NCI-H446 treated with DMSO at 0.1 percent for 48 hours (cell line): ENCODE measurements around the gene NPBWR2.
"Not testable (repeated sequence)": the region's sequence is repeated elsewhere in the genome, so short reads cannot be mapped to it uniquely, and the experiment has no call there.

Experiments
- DNase-seq: peaks from one replicate; lab custom pipeline; 2025; lab: John Stamatoyannopoulos, UW

NPBWR2 gene

DNA sequence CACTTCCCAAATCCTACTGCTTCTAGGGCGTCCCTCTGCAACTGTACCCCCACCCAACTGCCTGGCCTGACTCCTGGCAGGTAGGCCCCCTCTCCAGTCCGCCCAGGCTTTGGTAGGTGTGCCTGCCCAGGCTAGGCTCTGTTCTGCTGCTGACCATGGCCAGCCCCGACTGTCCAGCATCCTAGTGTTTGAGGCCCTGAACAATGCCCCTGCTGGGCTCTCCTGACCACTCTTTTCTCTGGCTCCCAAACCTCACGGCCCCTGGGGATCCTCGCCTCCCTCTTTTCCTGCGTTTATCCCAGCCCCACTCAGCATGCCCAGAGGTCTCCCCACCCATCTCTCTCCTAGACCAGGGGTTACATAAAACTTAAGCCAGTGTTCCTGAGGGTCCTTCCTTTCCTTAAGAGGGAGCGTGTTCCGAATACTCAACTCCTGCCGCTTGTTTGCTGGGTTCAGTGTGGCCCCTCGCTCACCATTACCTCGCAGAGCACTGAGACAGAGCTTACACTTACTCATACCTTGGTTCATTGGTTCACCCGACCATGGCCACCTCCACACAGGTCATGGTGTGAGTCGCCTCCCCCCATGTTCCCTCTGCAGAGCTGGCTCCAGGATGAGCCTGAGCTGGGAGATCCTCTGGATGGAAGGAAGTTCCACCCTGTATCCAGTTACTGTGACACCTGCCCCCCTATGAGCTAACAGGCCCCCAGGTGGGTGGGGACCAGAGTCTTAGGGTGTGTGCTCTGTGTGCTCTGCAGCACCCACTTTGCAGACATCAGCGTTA, 35.8 kb upstream of the NPBWR2 start:
- no peak for DNase-seq

DNA sequence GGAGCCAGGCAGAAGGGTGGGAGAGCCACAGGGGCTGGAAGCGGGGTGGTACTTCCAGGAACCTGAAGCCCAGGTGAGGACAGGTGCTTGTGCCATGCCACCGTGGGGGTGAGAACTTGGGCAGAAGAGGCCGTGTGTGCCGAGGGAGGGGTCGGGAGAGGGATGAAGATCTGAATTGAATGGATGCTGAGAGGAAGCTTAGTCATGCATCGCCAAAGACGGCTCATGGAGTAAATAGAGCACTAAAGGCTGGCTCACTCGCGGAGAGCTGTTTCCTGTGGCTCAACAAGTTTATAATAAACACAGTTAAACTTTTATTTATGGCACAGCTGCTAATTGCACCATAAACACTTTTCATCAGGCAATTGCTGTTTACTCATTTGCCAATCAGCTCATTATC, 35.2 kb upstream of the NPBWR2 start:
- no peak for DNase-seq

DNA sequence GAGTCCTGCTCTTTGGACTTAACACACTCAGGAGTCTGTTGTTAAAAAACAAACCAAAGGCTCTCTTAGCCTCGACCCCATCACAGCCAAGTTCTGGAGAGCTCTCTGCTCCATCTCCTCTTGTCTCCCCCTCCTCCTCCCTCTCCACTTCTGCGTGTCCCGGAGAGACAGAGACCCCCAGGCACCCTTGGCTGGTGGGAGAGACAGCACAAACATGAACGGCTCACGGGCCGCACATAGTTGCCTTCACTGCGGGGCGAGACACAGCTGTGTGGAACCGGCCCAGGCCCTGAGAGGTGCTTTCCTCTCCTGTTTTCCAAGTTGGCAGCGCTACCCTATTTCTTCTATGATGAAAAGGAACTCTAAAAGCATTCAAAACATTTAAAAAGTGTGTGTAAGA, 33.6 kb upstream of the NPBWR2 start:
- DNase-seq: no peak

DNA sequence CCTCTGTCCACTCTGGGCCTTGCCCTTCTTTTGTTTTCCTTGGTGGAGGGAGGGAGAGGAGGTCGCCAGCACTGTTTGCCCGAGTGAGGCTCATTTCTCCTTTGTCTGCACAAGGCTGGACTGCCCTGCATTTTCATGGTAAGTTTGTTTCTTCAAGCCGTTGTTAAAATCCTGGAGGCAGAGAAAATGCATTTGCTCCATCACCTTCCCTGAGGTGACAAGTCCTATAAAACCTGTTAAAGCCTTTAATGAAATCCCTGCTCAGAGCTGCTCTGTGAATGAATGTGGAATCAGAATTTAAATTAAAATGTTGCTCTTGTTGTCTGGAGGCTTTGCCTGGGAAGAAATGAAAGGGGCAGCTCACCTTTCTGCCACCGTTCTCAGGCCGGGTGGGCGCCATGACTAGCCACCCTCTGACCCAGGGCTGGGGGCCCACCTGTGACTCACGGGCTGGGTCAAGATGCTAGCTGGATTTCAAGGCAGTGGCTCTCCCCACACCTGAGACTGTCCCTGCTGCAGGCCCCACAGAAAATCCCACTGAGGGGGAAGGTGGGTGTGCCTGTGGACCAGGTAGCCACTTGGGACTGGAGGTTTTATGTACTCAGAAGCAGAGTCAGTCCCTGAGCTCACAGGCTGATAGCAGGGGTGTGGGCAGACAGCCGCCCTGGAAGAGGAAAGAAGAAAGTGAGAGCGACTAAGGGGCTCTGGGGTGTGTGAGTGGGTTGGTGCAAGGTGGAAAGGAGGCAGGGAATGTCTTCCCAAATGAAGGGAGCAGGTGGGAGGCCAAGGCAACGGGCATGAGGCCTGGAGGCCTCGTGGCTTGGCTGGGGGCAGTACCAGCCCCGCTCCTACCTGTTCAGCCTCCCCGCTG, 32.9 kb upstream of the NPBWR2 start:
- no peak for DNase-seq

DNA sequence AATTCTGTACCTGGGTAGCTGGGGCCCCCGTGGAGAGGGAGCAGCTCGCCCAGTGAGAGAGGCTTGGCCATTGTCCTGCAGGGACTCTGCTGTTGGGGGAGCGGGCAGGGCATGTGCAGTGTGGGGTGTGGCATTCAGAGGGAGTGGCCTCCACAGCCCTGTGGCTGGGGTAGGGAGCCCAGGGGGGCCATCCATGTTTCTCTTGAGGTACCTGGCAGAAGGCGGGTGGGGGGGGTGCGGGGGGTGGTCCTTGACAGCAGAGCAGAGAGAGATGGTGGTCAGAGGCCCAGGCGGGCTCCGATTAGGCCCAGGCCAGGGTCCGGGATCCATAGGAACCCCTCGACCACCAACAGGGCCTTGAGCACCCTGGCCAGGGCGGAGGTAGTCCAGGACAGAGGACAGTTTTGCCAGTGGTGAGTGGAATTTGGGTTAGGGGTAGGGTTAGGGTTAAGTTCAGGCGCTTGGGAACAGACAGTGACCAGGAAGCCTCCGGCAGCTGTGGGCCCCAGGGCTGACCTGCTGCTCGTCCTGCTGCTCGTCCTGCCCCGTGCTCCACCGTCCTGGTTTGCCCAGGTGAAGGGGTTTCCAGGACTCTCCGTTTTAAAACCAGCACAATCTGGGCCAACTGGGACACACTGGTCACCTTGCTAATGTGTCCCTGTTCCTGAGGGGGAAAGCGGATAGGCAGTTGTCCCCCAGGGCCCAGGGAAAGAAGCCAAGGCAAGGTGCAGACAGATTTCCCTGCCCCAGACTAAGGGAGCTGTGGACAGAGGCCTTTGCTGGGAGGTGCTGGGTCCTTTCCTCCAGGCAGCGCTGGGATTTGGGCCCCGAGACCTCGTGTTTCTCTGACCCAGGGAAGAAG, 32.1 kb upstream of the NPBWR2 start:
- no peak for DNase-seq

DNA sequence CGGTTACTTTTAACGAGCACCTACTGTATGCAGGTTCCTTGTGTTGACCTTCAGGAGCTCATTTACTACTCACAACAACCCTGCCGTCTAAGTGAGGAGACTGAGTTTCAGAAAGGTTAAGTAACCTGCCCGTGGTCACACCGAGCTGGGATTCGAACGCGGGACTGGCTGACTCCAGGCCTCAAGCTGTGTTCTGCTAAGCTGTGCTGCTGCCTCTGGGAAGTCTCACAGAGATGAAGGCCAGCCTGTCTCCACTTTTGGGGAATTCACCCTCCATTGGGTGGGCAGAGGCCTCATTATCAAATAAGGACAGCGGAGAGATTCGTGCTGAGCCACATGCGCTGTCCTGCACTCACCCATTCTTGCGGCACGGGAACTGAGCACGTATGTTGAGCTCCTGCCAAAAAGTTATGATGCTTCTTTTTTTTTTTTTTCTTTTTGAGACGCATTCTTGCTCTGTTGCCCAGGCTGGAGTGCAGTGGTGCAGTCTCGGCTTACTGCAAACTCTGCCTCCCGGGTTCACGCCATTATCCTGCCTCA, 31.0 kb upstream of the NPBWR2 start:
- no peak for DNase-seq

DNA sequence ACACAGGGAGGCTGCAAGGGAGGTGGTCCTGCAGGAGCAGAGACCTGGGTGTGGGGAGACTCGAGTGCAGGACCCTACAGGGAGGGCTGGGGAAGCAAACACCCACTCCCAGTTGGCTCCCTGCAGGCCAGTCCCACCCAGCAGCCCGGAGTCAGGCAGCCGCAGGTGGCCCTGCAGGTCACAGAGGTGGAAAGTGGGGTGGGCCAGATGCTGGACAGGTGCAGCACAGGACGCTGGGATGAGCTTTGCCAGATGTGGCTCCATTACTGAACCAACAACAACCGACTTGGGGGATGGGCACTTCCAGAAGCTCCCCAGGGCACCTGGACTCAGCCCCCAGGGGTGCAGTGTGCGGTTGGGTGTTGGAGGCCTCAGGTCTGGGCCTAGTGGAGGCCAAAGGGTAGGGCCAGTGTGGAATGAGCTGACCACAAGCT, 30.2 kb upstream of the NPBWR2 start:
- no peak for DNase-seq

DNA sequence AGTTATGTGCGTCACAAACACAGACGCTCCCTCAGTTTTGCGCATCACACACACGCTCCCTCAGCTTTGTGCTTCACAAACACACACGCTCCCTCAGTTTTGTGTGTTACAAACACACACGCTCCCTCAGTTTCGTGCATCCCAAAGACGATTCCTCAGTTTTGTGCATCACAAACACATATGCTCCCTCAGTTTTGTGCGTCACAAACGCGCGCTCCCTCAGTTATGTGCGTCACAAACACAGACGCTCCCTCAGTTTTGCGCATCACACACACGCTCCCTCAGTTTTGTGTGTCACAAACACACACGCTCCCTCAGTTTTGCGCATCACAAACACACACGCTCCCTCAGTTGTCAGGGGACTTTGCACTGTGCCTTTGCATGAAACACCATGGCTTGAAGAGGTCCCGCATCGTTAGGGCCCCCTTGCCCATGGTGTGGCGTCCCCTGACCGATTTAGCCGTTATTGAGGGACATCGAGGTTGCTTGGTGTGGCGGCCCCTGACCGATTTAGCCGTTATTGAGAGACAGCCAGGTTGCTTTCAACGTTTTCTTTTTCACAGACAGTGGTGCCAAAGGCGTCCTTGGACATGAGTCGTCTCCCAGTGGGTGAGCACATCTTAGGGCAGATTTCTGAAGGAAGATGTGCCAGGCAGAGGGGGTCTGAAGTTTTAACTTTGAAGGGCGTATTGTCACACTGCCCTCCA, 28.8 kb upstream of the NPBWR2 start:
- DNase-seq: no peak

DNA sequence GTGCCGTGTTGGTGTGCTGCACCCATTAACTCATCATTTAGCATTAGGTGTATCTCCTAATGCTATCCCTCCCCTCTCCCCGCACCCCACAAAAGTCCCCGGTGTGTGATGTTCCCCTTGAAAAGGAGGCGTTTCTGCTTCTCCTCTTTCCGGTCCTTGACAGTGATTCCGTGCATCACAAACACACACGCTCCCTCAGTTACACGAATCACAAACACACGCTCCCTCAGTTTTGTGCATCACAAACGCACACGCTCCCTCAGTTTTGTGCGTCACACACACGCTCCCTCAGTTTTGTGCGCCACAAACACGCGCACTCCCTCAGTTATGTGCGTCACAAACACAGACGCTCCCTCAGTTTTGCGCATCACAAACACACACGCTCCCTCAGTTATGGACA, 27.4 kb upstream of the NPBWR2 start:
- DNase-seq: not testable (repeated sequence)

DNA sequence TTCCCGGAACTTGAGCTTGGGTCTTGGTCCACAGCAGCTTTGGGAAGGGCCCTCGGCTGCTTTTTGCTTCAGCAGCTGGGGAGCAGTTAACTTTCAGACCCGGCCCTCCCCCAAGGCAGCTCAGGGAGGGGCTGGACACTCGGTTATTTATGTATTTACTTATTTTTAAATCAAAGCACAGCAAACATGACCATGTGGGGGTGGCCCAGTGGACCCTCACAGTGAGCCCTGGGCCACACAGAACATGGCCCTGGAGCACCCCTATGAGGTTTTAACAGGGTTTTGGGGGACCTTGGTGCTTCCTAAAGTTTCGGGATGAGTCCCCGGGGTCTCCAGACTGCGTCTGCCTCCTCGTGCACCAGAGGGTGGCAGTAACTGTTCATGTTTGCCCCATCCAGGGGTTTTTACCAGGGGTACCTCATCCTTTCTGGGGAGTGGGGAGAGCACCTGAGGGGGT, 26.6 kb upstream of the NPBWR2 start:
- DNase-seq: no peak

DNA sequence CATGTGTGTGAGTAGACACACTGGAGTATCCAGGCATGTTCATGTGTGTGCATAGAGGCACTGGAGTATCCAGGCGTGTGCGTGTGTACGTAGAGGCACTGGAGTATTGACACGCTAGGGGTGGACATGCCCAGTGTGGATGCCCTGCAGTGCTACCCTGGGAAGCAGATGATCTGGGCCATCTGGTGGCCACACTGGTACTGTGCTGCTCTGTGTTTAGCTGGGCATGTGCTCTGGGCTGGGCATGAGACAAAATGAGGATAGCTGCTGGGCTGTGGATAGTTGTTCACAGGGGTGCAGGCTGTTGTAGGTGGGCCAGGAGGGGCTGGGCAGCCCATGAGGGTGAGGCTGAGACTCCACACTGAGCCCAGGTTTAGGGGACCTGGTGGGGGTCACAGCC, 24.0 kb upstream of the NPBWR2 start:
- no peak for DNase-seq

DNA sequence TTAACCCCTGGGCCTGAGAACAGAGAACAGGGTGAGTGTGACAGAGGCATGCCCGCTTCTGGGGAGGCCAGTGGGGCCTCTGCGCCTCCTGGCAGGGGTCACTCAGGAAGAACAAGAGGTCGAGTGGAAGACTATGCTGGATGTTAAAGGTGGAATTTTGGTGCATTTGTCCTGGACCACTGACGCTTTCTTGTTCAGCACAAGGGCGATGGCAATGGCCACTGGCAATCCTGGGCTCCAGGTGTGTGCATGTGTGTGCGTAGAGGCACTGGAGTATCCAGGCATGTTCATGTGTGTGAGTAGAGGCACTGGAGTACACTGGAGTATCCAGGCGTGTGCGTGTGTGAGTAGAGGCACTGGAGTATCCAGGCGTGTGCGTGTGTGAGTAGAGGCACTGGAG, 23.5 kb upstream of the NPBWR2 start:
- DNase-seq: no peak

DNA sequence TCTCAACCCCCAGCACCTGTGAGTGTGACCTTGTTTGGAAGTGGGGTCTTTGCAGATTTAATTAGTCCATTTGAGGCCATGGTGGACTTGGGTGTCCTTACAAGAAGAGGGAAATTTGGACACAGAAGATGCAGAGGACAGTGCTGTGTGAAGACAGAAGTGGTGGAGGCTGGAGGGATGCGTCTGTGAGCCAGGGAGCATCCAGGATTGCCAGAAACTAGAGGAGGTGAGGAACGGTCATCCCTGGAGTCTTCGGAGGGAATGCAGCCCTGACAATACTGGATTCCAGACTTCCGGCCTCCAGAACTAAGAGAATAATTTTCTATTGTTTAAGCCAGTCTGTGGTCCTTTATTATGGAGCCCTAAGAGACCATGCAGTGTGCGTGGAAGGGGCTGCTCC, 22.9 kb upstream of the NPBWR2 start:
- no peak for DNase-seq

DNA sequence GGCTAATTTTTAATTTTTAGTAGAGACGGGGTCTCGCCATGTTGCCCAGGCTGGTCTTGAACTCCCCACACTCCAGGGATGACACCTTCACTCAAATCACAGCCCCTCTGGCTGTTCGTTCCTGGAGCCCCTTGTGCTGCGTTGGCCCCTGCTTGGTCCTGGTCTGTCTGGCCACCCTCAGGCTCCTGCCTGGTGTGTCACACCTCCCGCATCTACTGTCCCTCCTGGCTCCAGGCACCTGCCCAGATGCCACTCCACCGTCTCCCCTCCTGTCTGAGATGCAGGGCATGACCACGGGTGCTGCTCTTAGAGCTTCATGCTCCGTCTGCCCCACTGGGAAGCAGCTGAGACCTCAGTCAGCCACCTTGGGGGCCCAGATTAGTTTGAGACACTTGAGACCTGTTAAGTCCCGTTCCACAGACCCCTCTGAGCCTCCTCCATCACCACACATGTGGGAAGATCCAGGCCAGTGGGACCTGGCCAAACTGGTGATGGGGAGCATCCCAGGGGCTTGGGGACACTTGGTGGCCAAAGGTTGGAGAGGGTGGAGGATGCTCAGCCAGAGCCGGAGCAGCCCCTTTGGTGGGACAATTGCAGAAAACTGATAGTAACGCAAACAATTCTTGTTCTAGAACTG, 21.9 kb upstream of the NPBWR2 start:
- DNase-seq: no peak

DNA sequence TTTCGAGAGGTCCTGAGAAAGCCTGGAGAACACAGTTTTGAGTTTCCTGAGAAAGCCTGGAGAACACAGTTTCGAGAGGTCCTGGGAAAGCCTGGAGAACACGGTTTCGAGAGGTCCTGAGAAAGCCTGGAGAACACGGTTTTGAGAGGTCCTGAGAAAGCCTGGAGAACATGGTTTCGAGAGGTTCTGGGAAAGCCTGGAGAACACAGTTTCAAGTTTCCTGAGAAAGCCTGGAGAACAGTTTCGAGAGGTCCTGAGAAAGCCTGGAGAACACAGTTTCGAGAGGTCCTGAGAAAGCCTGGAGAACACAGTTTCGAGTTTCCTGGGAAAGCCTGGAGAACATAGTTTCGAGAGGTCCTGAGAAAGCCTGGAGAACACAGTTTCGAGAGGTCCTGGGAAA, 16.2 kb upstream of the NPBWR2 start:
- not testable (repeated sequence) for DNase-seq

DNA sequence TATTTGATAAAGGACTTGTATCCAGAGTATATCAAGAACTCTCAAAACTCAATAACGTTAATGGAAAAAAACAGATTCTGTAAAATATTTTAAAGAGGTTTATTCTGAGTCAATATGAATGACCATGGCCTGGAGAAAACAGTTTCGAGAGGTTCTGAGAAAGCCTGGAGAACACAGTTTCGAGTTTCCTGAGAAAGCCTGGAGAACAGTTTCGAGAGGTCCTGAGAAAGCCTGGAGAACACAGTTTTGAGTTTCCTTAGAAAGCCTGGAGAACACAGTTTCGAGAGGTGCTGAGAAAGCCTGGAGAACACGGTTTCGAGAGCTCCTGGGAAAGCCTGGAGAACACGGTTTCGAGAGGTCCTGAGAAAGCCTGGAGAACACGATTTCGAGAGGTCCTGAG, 15.6 kb upstream of the NPBWR2 start:
- DNase-seq: not testable (repeated sequence)

DNA sequence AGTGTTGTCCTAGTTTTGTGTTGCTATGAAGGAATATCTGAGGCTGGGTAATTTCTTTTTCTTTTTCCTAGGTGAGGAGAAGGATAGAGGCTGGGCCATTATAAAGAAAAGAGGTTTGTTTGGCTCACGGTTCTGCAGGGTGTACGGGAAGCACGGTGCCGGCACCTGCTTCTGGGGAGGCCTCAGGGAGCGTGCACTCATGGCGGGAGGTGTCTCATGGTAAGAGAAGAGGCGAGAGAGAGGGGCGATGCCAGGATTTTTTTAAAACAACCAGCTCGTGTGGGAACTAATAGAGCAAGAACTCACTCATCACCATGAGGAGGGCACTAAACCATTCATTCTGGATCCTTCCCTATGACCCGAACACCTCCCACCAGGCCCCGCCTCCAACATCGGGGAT, 14.2 kb upstream of the NPBWR2 start:
- DNase-seq: no peak

DNA sequence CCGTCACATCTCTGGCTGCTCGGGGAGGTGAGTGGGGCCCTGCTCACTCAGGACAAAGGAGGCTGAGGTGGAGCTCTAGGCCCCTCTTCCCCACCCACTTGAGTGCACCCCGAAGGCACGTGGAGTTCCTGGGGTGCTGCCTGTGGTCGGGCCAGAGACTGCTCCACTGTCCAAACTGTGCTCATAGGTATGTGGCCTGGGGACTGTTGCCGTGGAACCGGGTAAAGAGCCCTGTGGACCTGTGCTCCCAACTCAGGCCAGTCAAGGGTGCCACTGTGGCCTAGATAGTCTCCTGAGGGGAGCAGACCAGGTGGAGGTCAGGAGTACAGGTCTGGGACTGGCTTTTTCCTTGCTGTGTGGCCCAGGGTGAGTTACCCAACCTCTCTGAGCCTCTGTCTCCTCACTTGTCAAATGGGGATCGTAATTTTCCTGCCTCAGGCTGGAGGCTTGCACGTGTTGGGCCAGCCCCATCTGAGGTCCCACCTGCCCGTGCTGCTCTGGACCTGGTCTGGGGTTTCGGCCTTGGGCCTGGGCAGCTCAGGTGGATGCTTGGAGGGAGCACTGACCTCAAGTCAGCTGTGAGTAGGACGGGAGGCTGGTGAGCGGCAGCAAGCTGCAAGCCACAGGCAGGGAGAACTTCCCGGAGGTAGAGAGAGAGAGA, 12.4 kb upstream of the NPBWR2 start:
- DNase-seq: no peak

DNA sequence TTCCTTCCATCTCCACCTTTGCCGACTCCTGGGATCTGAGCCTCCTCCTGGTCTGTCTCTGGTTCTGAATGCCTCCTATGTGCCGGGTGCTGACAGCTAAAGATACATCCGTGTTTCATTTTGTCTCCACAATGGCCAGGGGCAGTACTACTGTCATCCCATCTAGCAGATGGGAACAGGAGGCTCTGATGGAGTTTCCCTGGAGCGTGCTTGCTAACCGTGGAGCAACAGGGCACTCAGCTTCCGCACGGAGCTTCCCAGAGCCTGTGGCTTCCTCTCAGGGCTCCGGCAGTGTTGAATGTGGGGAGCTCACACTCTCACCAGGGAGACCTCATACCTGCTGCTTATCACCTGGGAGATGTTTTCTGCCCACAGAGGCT, 11.9 kb upstream of the NPBWR2 start:
- no peak for DNase-seq

DNA sequence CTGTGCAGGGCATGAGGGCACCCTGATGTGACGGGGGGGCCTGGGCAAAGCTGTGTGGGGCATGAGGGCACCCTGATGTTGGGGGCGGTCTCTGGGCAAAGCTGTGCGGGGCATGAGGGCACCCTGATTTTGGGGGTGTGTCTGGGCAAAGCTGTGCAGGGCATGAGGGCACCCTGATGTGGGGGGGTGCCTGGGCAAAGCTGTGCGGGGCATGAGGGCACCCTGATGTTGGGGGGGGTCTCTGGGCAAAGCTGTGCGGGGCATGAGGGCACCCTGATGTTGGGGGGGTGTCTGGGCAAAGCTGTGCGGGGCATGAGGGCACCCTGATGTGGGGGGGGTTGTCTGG, 10.0 kb upstream of the NPBWR2 start:
- not testable (repeated sequence) for DNase-seq
